GM12878 (cell line): Measurements from ENCODE around the gene SNPH. TPM values are rescaled to one million over a fixed set of nuclear protein-coding genes. Genes with fewer than 3 reads are reported as not detected.

ENCODE experiments used
- ATAC-seq: fragments of 200-7000 bp; cut with Tn5 transposase; 3 replicates; pipeline ENCODE4 v1.9.1; 2020; ENCODE audit warnings: mild to moderate bottlenecking, moderate library complexity
- BruUV-seq: library from RNA; stranded (reverse); fragments of 400-500 nt; replicated peaks from 2 replicates; lab custom pipeline; 2021; lab: Mats Ljungman, UMichigan
- CTCF ChIA-PET: fragments of 300-600 bp; sonication (Branson Sonifier 250); formaldehyde crosslinking; extraction: SDS; loops from one replicate; lab custom pipeline; 2021; ENCODE audit warnings: inconsistent platforms; lab: Yijun Ruan, JAX
- POLR2A ChIA-PET: fragments of 350-600 bp; formaldehyde crosslinking; extraction: SDS; loops from one replicate; lab custom pipeline; 2021; ENCODE audit warnings: inconsistent platforms; lab: Charles Lee
- RAD21 ChIA-PET: fragments of 300-600 bp; sonication (Branson Sonifier 250); formaldehyde crosslinking; loops from one replicate; lab custom pipeline; 2023; ENCODE audit warnings: antibody characterized with exemption; ENCODE audit not compliant: unreplicated experiment; lab: Charles Lee
- SMC1A ChIA-PET: fragments of 300-600 bp; sonication (Branson Sonifier 250); formaldehyde crosslinking; loops from one replicate; lab custom pipeline; 2023; ENCODE audit not compliant: unreplicated experiment, uncharacterized antibody; lab: Charles Lee
- DNase-seq: peaks from one replicate; pipeline ENCODE4 v3.0.0-alpha.2; 2011; ENCODE audit warnings: low read depth, low spot score
- FAIRE-seq: peaks from 3 replicates; lab custom pipeline; 2011; peaks lifted over from hg19 to GRCh38; lab: Jason Lieb, UNC
- H2AFZ ChIP-seq: 2 replicates; pipeline ENCODE4 v1.6.0; 2011; ENCODE audit warnings: low read depth, low read length, control low read depth; ENCODE audit not compliant: control insufficient read depth
- H3K27ac ChIP-seq: 2 replicates; pipeline ENCODE4 v1.5.1; 2011; ENCODE audit warnings: control low read depth; ENCODE audit not compliant: control insufficient read depth, insufficient read depth
- H3K27me3 ChIP-seq, 2 experiments: replicated peaks in 1 of 2; 2 replicates each; pipeline versions ENCODE4 v1.6.0 to v1.6.1; 2011; ENCODE audit warnings: low read length in 1 of 2; ENCODE audit not compliant: control insufficient read depth in 2 of 2, insufficient read depth in 2 of 2
- H3K36me3 ChIP-seq, 2 experiments: 2 replicates each; pipeline ENCODE4 v1.5.1; 2011; ENCODE audit warnings: low read length in 1 of 2; ENCODE audit not compliant: control insufficient read depth in 2 of 2, insufficient read depth in 2 of 2
- H3K4me1 ChIP-seq: 2 replicates; pipeline ENCODE4 v1.6.1; 2011; ENCODE audit warnings: mild to moderate bottlenecking, low read length, moderate library complexity, mixed read lengths; ENCODE audit not compliant: control insufficient read depth, insufficient read depth
- H3K4me2 ChIP-seq: 2 replicates; pipeline ENCODE4 v1.6.0; 2011; ENCODE audit warnings: control low read depth; ENCODE audit not compliant: control insufficient read depth, insufficient read depth
- H3K4me3 ChIP-seq: fragments of 200-600 bp; sonication (generic); 2 replicates; pipeline ENCODE4 v1.5.1; 2016
- H3K79me2 ChIP-seq: 2 replicates; pipeline ENCODE4 v1.6.0; 2011; ENCODE audit warnings: low read length; ENCODE audit not compliant: control insufficient read depth, insufficient read depth
- H3K9ac ChIP-seq: 2 replicates; pipeline ENCODE4 v1.8.0; 2011; ENCODE audit warnings: low read length, control low read depth, mixed read lengths; ENCODE audit not compliant: control insufficient read depth, insufficient read depth
- H3K9me3 ChIP-seq: replicated peaks from 3 replicates; pipeline ENCODE4 v1.5.1; 2011; ENCODE audit warnings: mild to moderate bottlenecking, low read length; ENCODE audit not compliant: control insufficient read depth, insufficient read depth
- H4K20me1 ChIP-seq: 2 replicates; pipeline ENCODE4 v1.6.0; 2011; ENCODE audit not compliant: control insufficient read depth, insufficient read depth
- CHD4 ChIP-seq: fragments of 200-600 bp; sonication (generic); IDR thresholded peaks from 2 replicates; pipeline ENCODE4 v1.6.1; 2016; ENCODE audit warnings: mild to moderate bottlenecking
- ZNF687 ChIP-seq: fragments of 450-650 bp; IDR thresholded peaks from 2 replicates; pipeline ENCODE4 v1.6.1; 2017; ENCODE audit warnings: mild to moderate bottlenecking, moderate library complexity
- WGBS: methylation state at CpG from one replicate; pipeline ENCODE4 v1.1.6; 2016; ENCODE audit warnings: low lambda C conversion rate; ENCODE audit not compliant: insufficient replicate concordance, insufficient coverage; ENCODE audit errors: missing lambda C conversion rate; 5-methylcytosine and 5-hydroxymethylcytosine counted together
- in situ Hi-C: fragments of 300-500 bp; cut with MboI; formaldehyde crosslinking; loops from 9 replicates; pipeline ENCODE4 v1.14.3; 2018; ENCODE audit warnings: mixed read lengths
- intact Hi-C: fragments of 100-400 bp; cut with micrococcal nuclease; formaldehyde crosslinking; loops from one replicate; pipeline ENCODE4 v1.14.2; 2022; ENCODE audit not compliant: unreplicated experiment
- polyA plus RNA-seq, 11 experiments: library from polyadenylated mRNA; depleted of rRNA in 4 of 11; unstranded in 6 of 11; stranded (reverse) in 5 of 11; fragments of >200 nt; fragmentation: Nextera tagmentation in 4 of 11; fragmentation: Illumina TruSeq in 1 of 11; extraction: Ambion mirVana in 4 of 11; extraction: Trizol in 1 of 11; gene quantifications; 1 replicate in 1 of 11; 2 replicates in 10 of 11; pipeline versions ENCODE4 v1.2.1 to v1.2.3, GENCODE V29; 2011 to 2016; ENCODE audit warnings: inconsistent platforms in 2 of 11, missing spikeins in 2 of 11, low read depth in 1 of 11
- total RNA-seq, 4 experiments: library from RNA; depleted of rRNA in 3 of 4; stranded (reverse); fragments of >200 nt in 3 of 4; fragmentation: Illumina TruSeq in 1 of 4; extraction: Trizol in 1 of 4; gene quantifications; 2 replicates each; pipeline versions ENCODE4 v1.2.1 to v1.2.3, GENCODE V29; 2013 to 2021

SNPH gene
- total and polyA plus RNA-seq, 10 of the 15 experiments (the other 5 are each of a cell fraction or from before 2014, with no cell fraction given), result 0.02 to 0.45 (median 0.34) TPM; not detected in 2

- BruUV-seq, result no TSS peak
- H3K9ac ChIP-seq, result no peak overlapping the region
- FAIRE-seq (no peak), ATAC-seq (no peak), DNase-seq (no peak)
- ChIA-PET SMC1A (no interaction called here), CTCF (no interaction called here), RAD21 (no interaction called here), POLR2A (no interaction called here)
- no peaks in the 10 kb centered on the region for H3K9me3 ChIP-seq
- no peak overlapping the region for H2AFZ ChIP-seq
- H3K4me3 ChIP-seq, result no peak overlapping the region
- in situ Hi-C loops, result no loop called here
- no peaks in the 10 kb centered on the region for H4K20me1 ChIP-seq
- H3K27ac ChIP-seq, result no peak overlapping the region
- H3K4me1 ChIP-seq, result no peaks in the 10 kb centered on the region
- 41% methylated on average over 11 of the region's 11 CpGs for WGBS
- H3K4me2 ChIP-seq, result no peak overlapping the region
- TF ChIP-seq ZNF687, result no peak
- TF ChIP-seq CHD4, result no peak
- peaks cover 0 to 2% of the 10 kb centered on the region in 2 experiments for H3K27me3 ChIP-seq
- H3K36me3 ChIP-seq, result no peaks in the 10 kb centered on the region
- no peaks in the 10 kb centered on the region for H3K79me2 ChIP-seq
- intact Hi-C loops, result no loop called here
Measured at GRCh38 chr20:1287787-1288569, 21.9 kb downstream of the SNPH start.
